Fibroblast of pulmonary artery (primary cell): Measurements from ENCODE around the gene EIF4B.

Experiments used
- DNase-seq: peaks from one replicate; pipeline ENCODE4 v3.0.0-alpha.2; 2010; ENCODE audit warnings: low read depth
- H3K4me3 ChIP-seq: replicated peaks from 2 replicates; pipeline ENCODE4 v1.5.1; 2011; ENCODE audit warnings: low read depth, mild to moderate bottlenecking, control low read depth, low read length, moderate library complexity
- TF ChIP-seq, protein P1 (sequence below): IDR thresholded peaks from 2 replicates; pipeline ENCODE4 v1.5.1; 2011; ENCODE audit warnings: mild to moderate bottlenecking, control low read depth, low read length, inconsistent platforms; ENCODE audit errors: missing control alignments

Gene EIF4B

GRCh38 chr12:53073881-53074280 lies 67.6 kb downstream of the EIF4B start:
- TF ChIP-seq, protein P1, sequence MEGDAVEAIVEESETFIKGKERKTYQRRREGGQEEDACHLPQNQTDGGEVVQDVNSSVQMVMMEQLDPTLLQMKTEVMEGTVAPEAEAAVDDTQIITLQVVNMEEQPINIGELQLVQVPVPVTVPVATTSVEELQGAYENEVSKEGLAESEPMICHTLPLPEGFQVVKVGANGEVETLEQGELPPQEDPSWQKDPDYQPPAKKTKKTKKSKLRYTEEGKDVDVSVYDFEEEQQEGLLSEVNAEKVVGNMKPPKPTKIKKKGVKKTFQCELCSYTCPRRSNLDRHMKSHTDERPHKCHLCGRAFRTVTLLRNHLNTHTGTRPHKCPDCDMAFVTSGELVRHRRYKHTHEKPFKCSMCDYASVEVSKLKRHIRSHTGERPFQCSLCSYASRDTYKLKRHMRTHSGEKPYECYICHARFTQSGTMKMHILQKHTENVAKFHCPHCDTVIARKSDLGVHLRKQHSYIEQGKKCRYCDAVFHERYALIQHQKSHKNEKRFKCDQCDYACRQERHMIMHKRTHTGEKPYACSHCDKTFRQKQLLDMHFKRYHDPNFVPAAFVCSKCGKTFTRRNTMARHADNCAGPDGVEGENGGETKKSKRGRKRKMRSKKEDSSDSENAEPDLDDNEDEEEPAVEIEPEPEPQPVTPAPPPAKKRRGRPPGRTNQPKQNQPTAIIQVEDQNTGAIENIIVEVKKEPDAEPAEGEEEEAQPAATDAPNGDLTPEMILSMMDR = no peak
- no peak for DNase-seq
- H3K4me3 ChIP-seq = no peak overlapping the region

- DNase-seq = no peak
- TF ChIP-seq, protein P1 = no peak
- H3K4me3 ChIP-seq = no peak overlapping the region
Measured at GRCh38 chr12:53074283-53074998, 68.2 kb downstream of the EIF4B start.

- DNase-seq = no peak
- TF ChIP-seq, protein P1 = no peak
- no peak overlapping the region for H3K4me3 ChIP-seq
Measured at GRCh38 chr12:53074999-53075370, 68.7 kb downstream of the EIF4B start.

GRCh38 chr12:53076461-53076860 lies 70.2 kb downstream of the EIF4B start:
- TF ChIP-seq, protein P1 = no peak
- no peak overlapping the region for H3K4me3 ChIP-seq
- no peak for DNase-seq

GRCh38 chr12:53077030-53077429 lies 70.8 kb downstream of the EIF4B start:
- no peak overlapping the region for H3K4me3 ChIP-seq
- DNase-seq = no peak
- TF ChIP-seq, protein P1 = no peak

- H3K4me3 ChIP-seq = peak overlapping the region; percentile 69
- DNase-seq = no peak
- TF ChIP-seq, protein P1 = no peak
Measured at GRCh38 chr12:53078425-53079225, 72.4 kb downstream of the EIF4B start.
